Posterior vena cava (tissue), 2 donors: ENCODE data around the gene GOLGA8R. TPM values are rescaled to one million over a fixed set of nuclear protein-coding genes. Genes with fewer than 3 reads are reported as not detected.
"Not testable (repeated sequence)": the region's sequence is repeated elsewhere in the genome, so short reads cannot be mapped to it uniquely, and the experiment has no call there.

Experiments used
- DNase-seq: peaks from one replicate; pipeline ENCODE4 v3.0.0-alpha.2; 2020; ENCODE audit warnings: low spot score
- intact Hi-C, 2 donors: fragments of 100-400 bp; cut with DNase I; formaldehyde crosslinking; loops; one replicate each; pipeline versions ENCODE4 v1.14.1 to v1.14.2; 2022 to 2023
- total RNA-seq, 2 donors: library from RNA; stranded (reverse); fragmentation: NEBNext Ultra II Directional; extraction: Animal tissue kit (Norgen Biotek cat#: 25700); gene quantifications; one replicate each; pipeline ENCODE4 v1.2.1, GENCODE V29; 2021
- donor health status: DM: yes; HTN: yes; CAD: no.
- donor health status: DM: yes; HTN: yes; CAD: no.

Gene GOLGA8R
- total RNA-seq, 2 donors from 2014 or later, result 3.4 to 8.0 TPM

- DNase-seq, intact Hi-C loops: not testable (repeated sequence)
Measured at GRCh38 chr15:30361404-30361803, 52.7 kb downstream of the GOLGA8R start.

- intact Hi-C loops, DNase-seq: not testable (repeated sequence)
Measured at GRCh38 chr15:30360990-30361389, 53.1 kb downstream of the GOLGA8R start.

GRCh38 chr15:30355043-30355442 lies 59.0 kb downstream of the GOLGA8R start:
- DNase-seq, result peak; percentile 46
- intact Hi-C loops, result not testable (repeated sequence)

Other genes starting within 250 kb of the GOLGA8R start
- 1 to 10 TPM; 5.1 to 8.3 TPM for gene CHRFAM7A, start 20.7 kb downstream of the GOLGA8R start, total RNA-seq
- gene GOLGA8Q, start 137.8 kb upstream of the GOLGA8R start, total RNA-seq, result 1 to 10 TPM in 1 of 2 donors, under 1 TPM in 1; 0.67 to 1.3 TPM
- gene GOLGA8H, start 189.8 kb upstream of the GOLGA8R start, total RNA-seq, result under 1 TPM; 0.52 to 0.93 TPM